ENCODE results near the gene RAB37. TPM values are rescaled to one million over a fixed set of nuclear protein-coding genes. Genes with fewer than 3 reads are reported as not detected.
A peak's percentile ranks its signal among the peaks of the same experiment; 100 is the strongest.

The RAB37 gene
- total and polyA plus RNA-seq, 10 donors: 16.6 to 37.6 (median 24.0) TPM

GRCh38 chr17:74744349-74744713 lies 7.3 kb downstream of the RAB37 start:
- H3K27ac ChIP-seq: peak overlapping the region; percentile 9 to 94 (median 85)
- peaks cover 48 to 96% (median 89%) of the 10 kb centered on the region in 6 donors for H3K4me1 ChIP-seq
- no peaks in the 10 kb centered on the region for H3K9me3 ChIP-seq
- 19 to 48% (median 41%) methylated on average over 2 of the region's 2 CpGs for WGBS, 5 donors
- H3K4me3 ChIP-seq: peak overlapping the region in 1 of 8 donors; percentile 34
- intact Hi-C loops (cut with DNase I; ENCODE audit: low total_unique reads): loop anchor here (5.0 kb wide), 2 partner anchors 38 to 123 kb away; no protein-coding TSS in a partner anchor
- H3K36me3 ChIP-seq: no peaks in the 10 kb centered on the region
- TF ChIP-seq POLR2AphosphoS5 (IDR thresholded peaks at IDR 0.05): no peak
- no peak for TF ChIP-seq POLR2A (IDR thresholded peaks at IDR 0.05)
- no peak for TF ChIP-seq CTCF (IDR thresholded peaks at IDR 0.05 in 8 of 11, conservative IDR thresholded peaks at IDR 0.05 in 3 of 11)
- peak; percentile 79 for DNase-seq
- H3K27me3 ChIP-seq (replicated peaks in 1 of 7): peaks cover 0 to 10% (median 0%) of the 10 kb centered on the region in 7 donors

DNA sequence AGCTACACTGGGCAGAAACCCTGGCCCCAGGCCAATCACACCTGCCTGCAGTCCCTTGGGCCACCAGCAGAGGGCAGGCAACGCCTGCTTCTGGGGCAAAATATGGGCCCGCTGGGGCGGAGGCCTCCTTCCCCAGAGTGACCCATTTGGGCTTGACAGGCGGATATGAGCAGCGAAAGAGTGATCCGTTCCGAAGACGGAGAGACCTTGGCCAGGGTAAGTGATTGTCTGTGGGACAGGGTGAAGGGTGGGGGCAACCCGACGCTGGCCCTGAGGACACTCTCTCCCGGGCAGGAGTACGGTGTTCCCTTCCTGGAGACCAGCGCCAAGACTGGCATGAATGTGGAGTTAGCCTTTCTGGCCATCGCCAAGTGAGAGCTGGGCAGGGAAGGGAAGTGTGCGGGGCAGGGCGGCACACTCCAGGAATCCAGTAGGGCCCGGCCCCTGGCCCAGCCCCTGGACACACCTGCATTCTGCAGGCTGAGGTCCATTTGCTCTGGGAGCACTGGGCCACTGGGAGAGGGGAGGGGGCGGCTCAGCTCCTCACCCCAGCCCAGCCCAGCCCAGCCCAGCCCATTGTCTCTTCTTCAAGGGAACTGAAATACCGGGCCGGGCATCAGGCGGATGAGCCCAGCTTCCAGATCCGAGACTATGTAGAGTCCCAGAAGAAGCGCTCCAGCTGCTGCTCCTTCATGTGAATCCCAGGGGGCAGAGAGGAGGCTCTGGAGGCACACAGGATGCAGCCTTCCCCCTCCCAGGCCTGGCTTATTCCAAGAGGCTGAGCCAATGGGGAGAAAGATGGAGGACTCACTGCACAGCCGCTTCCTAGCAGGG lies 7.9 kb downstream of the RAB37 start:
- intact Hi-C loops (cut with DNase I; ENCODE audit: low total_unique reads): loop anchor here (5.0 kb wide), 2 partner anchors 37 to 122 kb away; no protein-coding TSS in a partner anchor
- no peak for TF ChIP-seq POLR2A (IDR thresholded peaks at IDR 0.05)
- TF ChIP-seq CTCF (IDR thresholded peaks at IDR 0.05 in 8 of 11, conservative IDR thresholded peaks at IDR 0.05 in 3 of 11): peak; percentile 99 to 100 (median 99)
- TF ChIP-seq POLR2AphosphoS5 (IDR thresholded peaks at IDR 0.05): peak; percentile 82 to 91 (median 90)
- Histone ChIP-seq H3K27ac (peak overlapping the region in 7 of 8 donors; percentile 9 to 94 (median 87)), H3K36me3 (no peaks in the 10 kb centered on the region), H3K4me1 (peaks cover 48 to 96% (median 88%) of the 10 kb centered on the region in 6 donors), H3K9me3 (no peaks in the 10 kb centered on the region), H3K4me3 (peak overlapping the region in 2 of 8 donors; percentile 16 to 34), H3K27me3 (replicated peaks in 1 of 7) (peaks cover 0 to 5% (median 0%) of the 10 kb centered on the region in 7 donors)
- DNase-seq: peak; percentile 97
- WGBS, 5 donors: 39 to 57% (median 46%) methylated on average over 22 to 24 of the region's 24 CpGs

- TF ChIP-seq POLR2AphosphoS5 (IDR thresholded peaks at IDR 0.05) (no peak), CTCF (IDR thresholded peaks at IDR 0.05 in 8 of 11, conservative IDR thresholded peaks at IDR 0.05 in 3 of 11) (no peak), POLR2A (IDR thresholded peaks at IDR 0.05) (no peak)
- intact Hi-C loops (cut with DNase I; ENCODE audit: low total_unique reads): no loop called here
- no peaks in the 10 kb centered on the region for H3K9me3 ChIP-seq
- H3K27me3 ChIP-seq (replicated peaks in 1 of 7): peaks cover 0 to under 1% (median 0%) of the 10 kb centered on the region in 7 donors
- peak overlapping the region in 5 of 8 donors; percentile 78 to 95 (median 90) for H3K27ac ChIP-seq
- 82 to 92% (median 91%) methylated on average over 8 of the region's 8 CpGs for WGBS, 5 donors
- H3K4me1 ChIP-seq: peaks cover 55 to 96% (median 88%) of the 10 kb centered on the region in 6 donors
- DNase-seq: peak; percentile 67
- H3K36me3 ChIP-seq: no peaks in the 10 kb centered on the region
- H3K4me3 ChIP-seq: no peak overlapping the region
These were observed 8.6 kb downstream of the RAB37 start for GRCh38 chr17:74745548-74746177.

DNA sequence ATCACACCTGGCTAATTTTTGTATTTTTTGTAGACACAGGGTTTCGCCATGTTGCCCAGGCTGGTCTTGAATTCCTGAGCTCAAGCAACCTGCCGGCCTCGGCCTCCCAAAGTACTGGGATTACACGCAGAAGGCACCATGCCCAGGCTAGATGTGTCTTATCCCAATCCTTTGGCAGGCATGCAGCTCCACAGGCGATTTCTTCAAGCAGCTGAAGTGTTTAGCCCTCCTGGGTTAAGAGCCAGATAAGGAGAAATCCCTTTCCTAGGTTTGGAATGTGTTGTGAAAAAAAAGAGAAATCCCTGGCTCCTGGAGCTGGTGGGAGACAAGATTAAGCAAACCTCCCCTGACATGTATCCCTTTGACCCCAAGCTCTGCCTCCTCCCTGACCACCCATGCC lies 9.3 kb downstream of the RAB37 start:
- H3K4me3 ChIP-seq: no peak overlapping the region
- 78 to 95% (median 91%) methylated on average over 5 of the region's 5 CpGs for WGBS, 5 donors
- H3K9me3 ChIP-seq: no peaks in the 10 kb centered on the region
- peak overlapping the region in 6 of 8 donors; percentile 84 to 95 (median 92) for H3K27ac ChIP-seq
- peak; percentile 64 for DNase-seq
- no peak for TF ChIP-seq POLR2A (IDR thresholded peaks at IDR 0.05)
- no peak for TF ChIP-seq CTCF (IDR thresholded peaks at IDR 0.05 in 8 of 11, conservative IDR thresholded peaks at IDR 0.05 in 3 of 11)
- TF ChIP-seq POLR2AphosphoS5 (IDR thresholded peaks at IDR 0.05): no peak
- no peaks in the 10 kb centered on the region for H3K36me3 ChIP-seq
- no peaks in the 10 kb centered on the region for H3K27me3 ChIP-seq (replicated peaks in 1 of 7)
- peaks cover 53 to 96% (median 88%) of the 10 kb centered on the region in 6 donors for H3K4me1 ChIP-seq
- intact Hi-C loops (cut with DNase I; ENCODE audit: low total_unique reads): no loop called here

Data from spleen (tissue), 11 donors.